ENCODE measurements around the gene TRUB1.

Gene TRUB1

DNA sequence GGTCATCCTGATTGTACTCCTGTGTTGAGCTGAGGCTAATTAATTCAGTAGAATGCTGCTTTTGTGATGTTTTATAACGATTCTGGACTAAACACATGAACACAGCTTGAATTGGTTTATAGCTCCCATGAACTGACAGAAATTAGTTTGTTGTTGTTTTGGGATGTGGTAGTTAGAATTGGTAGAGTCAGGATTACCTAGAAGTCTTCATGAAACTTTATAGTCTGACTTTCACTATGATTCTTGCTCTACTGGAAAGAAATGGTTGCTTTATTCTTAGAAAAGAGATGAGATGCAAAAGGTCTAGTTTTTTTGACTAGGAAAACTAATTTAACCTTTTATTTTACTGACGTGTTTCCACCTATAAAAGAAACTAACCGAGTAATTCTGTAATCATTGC lies 23.4 kb upstream of the TRUB1 start:
- TF ChIP-seq, protein P1, sequence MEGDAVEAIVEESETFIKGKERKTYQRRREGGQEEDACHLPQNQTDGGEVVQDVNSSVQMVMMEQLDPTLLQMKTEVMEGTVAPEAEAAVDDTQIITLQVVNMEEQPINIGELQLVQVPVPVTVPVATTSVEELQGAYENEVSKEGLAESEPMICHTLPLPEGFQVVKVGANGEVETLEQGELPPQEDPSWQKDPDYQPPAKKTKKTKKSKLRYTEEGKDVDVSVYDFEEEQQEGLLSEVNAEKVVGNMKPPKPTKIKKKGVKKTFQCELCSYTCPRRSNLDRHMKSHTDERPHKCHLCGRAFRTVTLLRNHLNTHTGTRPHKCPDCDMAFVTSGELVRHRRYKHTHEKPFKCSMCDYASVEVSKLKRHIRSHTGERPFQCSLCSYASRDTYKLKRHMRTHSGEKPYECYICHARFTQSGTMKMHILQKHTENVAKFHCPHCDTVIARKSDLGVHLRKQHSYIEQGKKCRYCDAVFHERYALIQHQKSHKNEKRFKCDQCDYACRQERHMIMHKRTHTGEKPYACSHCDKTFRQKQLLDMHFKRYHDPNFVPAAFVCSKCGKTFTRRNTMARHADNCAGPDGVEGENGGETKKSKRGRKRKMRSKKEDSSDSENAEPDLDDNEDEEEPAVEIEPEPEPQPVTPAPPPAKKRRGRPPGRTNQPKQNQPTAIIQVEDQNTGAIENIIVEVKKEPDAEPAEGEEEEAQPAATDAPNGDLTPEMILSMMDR (IDR thresholded peaks at IDR 0.05; ENCODE audit: insufficient read depth, low read depth, low read length, missing control alignments) = no peak
- DNase-seq (ENCODE audit: low read depth) = no peak
- H3K4me3 ChIP-seq (ENCODE audit: low read depth, low read length) = no peak overlapping the region

DNA sequence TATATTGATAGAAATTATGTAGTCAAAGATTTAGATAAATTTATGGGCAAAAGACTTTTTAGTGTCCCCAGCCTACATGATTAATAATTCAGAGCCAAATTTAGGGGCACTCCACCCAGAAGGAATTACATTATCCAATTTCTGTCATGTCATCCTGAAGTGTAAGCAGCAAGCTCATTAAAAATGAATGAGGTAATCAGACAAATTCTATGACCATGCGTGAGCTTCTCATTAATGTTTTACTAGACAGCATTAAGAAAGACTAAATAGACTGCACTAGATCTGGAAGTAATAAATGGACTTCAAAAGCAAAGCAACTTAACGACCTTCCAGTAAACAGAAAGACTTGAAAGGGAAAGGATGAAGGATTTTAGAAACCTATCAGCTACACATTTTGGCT lies 22.7 kb upstream of the TRUB1 start:
- TF ChIP-seq, protein P1 (IDR thresholded peaks at IDR 0.05; ENCODE audit: insufficient read depth, low read depth, low read length, missing control alignments) = no peak
- no peak for DNase-seq (ENCODE audit: low read depth)
- no peak overlapping the region for H3K4me3 ChIP-seq (ENCODE audit: low read depth, low read length)

DNA sequence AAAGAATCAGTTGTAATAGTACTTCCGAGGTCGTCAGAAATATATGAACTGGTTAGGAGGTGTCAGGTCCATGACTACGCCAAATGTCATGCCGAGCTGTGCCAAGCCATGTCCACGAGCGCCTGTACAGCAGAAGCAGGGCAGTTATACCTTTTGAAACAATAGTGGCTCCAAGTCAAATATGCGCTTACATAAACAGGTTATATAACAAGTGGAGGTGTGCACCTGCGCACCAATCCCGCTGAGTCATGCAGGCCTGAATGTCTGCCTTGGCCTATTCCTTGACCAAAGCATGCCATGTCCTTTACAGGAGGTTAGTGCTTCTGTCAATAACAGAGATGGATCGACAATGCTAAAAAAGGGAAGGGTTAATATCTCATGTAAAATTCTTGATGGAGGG lies 21.3 kb upstream of the TRUB1 start:
- no peak overlapping the region for H3K4me3 ChIP-seq (ENCODE audit: low read depth, low read length)
- TF ChIP-seq, protein P1 (IDR thresholded peaks at IDR 0.05; ENCODE audit: insufficient read depth, low read depth, low read length, missing control alignments) = no peak
- no peak for DNase-seq (ENCODE audit: low read depth)

DNA sequence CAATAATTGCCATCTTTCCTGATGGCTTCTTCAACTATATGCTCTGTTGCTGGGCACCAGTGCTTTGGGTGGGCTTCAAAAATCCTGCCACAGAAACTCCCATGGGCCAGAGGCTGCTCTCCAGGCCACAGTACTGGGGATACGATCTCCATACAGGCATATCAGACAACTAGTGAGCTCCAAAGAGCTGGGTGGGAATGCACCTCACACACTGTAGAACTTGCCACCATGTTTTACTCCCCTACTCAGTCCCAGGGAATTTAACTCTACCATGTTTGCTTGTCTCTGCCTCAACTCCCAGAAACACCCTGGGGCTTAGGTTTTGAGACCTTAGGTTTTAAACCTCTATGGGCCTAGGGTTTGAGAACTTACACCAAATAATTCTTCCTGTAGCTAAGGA lies 20.5 kb upstream of the TRUB1 start:
- no peak for DNase-seq (ENCODE audit: low read depth)
- H3K4me3 ChIP-seq (ENCODE audit: low read depth, low read length) = no peak overlapping the region
- TF ChIP-seq, protein P1 (IDR thresholded peaks at IDR 0.05; ENCODE audit: insufficient read depth, low read depth, low read length, missing control alignments) = no peak

DNA sequence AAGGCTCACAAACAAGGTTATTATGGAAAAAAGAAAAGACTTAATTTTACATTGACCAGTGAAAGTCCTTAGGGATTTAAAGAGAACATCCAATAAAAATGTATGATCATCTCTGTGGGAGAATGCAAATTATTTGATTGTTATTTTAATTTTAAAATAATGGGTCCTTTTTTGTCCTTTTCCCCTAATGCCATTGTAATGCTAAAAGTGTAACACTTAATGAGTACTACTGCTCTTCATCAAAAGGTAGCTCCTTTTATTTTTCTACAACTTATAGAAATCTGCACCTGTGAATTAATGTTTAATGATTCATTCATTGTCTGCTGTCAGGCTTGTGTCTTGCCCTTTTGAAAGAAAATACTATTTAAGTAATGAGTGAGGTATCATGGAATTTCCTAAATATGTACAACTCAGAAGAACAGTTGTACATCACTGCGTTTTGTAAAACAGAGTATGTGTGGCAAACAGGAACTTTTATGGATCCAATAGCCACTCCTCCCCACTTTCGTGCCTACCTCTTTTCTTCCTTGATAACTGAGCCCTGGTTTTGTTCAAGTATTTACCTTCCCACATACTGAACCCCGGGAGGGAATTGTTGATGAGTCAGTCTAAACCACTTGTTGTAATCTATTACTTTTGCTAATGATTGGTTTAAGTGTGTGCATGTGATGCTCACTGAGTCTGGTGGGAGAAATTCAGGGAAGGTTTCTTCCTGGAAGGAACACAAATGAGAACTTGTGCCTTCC lies 19.9 kb upstream of the TRUB1 start:
- no peak overlapping the region for H3K4me3 ChIP-seq (ENCODE audit: low read depth, low read length)
- DNase-seq (ENCODE audit: low read depth) = no peak
- TF ChIP-seq, protein P1 (IDR thresholded peaks at IDR 0.05; ENCODE audit: insufficient read depth, low read depth, low read length, missing control alignments) = no peak

DNA sequence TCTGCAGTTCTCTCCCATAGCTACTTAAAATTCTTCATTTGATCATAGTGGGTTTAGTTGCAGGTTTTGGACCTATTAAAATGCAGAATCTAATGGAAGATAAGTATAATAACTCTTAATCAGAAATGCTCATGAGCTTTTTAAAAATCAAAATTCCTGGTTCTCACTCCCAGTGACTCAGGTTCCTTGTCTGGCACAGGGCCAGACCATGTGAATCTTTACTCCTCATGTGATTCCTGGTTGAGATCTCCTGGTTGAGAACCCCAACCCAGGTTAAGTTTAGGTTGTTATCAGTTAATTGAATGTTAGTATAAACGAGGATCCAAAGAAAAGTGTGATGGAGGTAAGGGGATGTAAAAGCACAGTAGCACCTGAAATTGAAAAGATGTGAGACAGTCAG lies 17.5 kb upstream of the TRUB1 start:
- no peak overlapping the region for H3K4me3 ChIP-seq (ENCODE audit: low read depth, low read length)
- no peak for DNase-seq (ENCODE audit: low read depth)
- TF ChIP-seq, protein P1 (IDR thresholded peaks at IDR 0.05; ENCODE audit: insufficient read depth, low read depth, low read length, missing control alignments) = no peak

DNA sequence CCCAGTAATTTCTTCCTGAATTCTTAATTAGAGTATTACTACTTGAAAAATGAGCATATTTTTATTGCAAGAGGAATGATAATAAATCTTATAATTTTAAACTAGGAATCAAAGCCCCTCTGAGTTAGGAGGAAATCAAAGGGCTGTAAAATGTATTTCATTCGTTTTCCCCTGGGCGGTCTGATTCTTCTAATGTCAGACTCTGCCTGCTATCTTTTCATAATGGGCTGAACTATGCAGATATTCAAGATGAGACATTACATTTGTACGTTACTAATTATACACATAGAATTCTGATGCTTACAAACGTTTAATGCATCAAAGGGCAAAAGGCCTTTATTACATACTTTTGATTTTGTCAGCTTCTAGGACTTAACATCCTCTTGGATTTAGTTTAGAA lies 16.0 kb upstream of the TRUB1 start:
- H3K4me3 ChIP-seq (ENCODE audit: low read depth, low read length) = no peak overlapping the region
- TF ChIP-seq, protein P1 (IDR thresholded peaks at IDR 0.05; ENCODE audit: insufficient read depth, low read depth, low read length, missing control alignments) = no peak
- DNase-seq (ENCODE audit: low read depth) = no peak
